GM12878 (cell line): ENCODE measurements around the gene ARHGAP5. TPM values are rescaled to one million over a fixed set of nuclear protein-coding genes. Genes with fewer than 3 reads are reported as not detected.

Experiments
- BCL3 ChIP-seq: IDR thresholded peaks from 2 replicates; pipeline ENCODE4 v1.6.1; 2011; ENCODE audit warnings: borderline replicate concordance, low read depth, mild to moderate bottlenecking, moderate library complexity, low read length; ENCODE audit not compliant: insufficient read depth, poor library complexity, severe bottlenecking
- CEBPZ ChIP-seq: fragments of 150-350 bp; IDR thresholded peaks from 2 replicates; pipeline ENCODE4 v1.6.1; 2016; ENCODE audit warnings: low read depth, low read length
- CHD1 ChIP-seq: IDR thresholded peaks from 2 replicates; pipeline ENCODE4 v1.6.1; 2012; ENCODE audit warnings: low read depth, low read length, improper control_type of control experiment
- CHD2 ChIP-seq: IDR thresholded peaks from 2 replicates; pipeline ENCODE4 v1.6.1; 2011; ENCODE audit warnings: low read depth, low read length, improper control_type of control experiment, borderline replicate concordance
- CREB1 ChIP-seq: IDR thresholded peaks from 2 replicates; pipeline ENCODE4 v1.6.1; 2012; ENCODE audit warnings: low read depth, mild to moderate bottlenecking, inconsistent platforms
- IRF5 ChIP-seq: fragments of 450-650 bp; IDR thresholded peaks from 2 replicates; pipeline ENCODE4 v1.6.1; 2017; ENCODE audit warnings: borderline replicate concordance
- MEF2A ChIP-seq: IDR thresholded peaks from 2 replicates; pipeline ENCODE4 v1.6.1; 2011; ENCODE audit warnings: low read depth, mild to moderate bottlenecking, low read length, moderate library complexity; ENCODE audit not compliant: insufficient read depth
- MTA2 ChIP-seq: fragments of 450-650 bp; IDR thresholded peaks from 2 replicates; pipeline ENCODE4 v1.6.1; 2016; ENCODE audit warnings: low read depth, mild to moderate bottlenecking, moderate library complexity
- MTA3 ChIP-seq: IDR thresholded peaks from 2 replicates; pipeline ENCODE4 v1.6.1; 2012; ENCODE audit warnings: low read length, inconsistent platforms, borderline replicate concordance
- MXI1 ChIP-seq: fragments of 150-350 bp; IDR thresholded peaks from 2 replicates; pipeline ENCODE4 v1.6.1; 2011; ENCODE audit warnings: low read depth, mild to moderate bottlenecking, inconsistent platforms, low read length, improper control_type of control experiment
- MYB ChIP-seq: fragments of 150-350 bp; IDR thresholded peaks from 2 replicates; pipeline ENCODE4 v1.6.1; 2014; ENCODE audit warnings: mild to moderate bottlenecking, low read depth, low read length, borderline replicate concordance
- NFYB ChIP-seq: IDR thresholded peaks from 2 replicates; pipeline ENCODE4 v1.6.1; 2011; ENCODE audit warnings: low read depth, mild to moderate bottlenecking, low read length, improper control_type of control experiment, moderate library complexity; ENCODE audit not compliant: insufficient read depth
- POLR2A ChIP-seq: IDR thresholded peaks from 2 replicates; pipeline ENCODE4 v1.6.1; 2011; ENCODE audit warnings: low read depth, mild to moderate bottlenecking, low read length
- RELB ChIP-seq: fragments of 450-650 bp; IDR thresholded peaks from 2 replicates; pipeline ENCODE4 v1.6.1; 2017; ENCODE audit warnings: low read depth, mild to moderate bottlenecking, moderate library complexity
- TAF1 ChIP-seq: IDR thresholded peaks from 2 replicates; pipeline ENCODE4 v1.6.1; 2011; ENCODE audit warnings: mild to moderate bottlenecking, low read depth, low read length, borderline replicate concordance
- TCF7 ChIP-seq: IDR thresholded peaks from 2 replicates; pipeline ENCODE4 v1.6.1; 2014; ENCODE audit warnings: antibody characterized with exemption, borderline replicate concordance
- ZZZ3 ChIP-seq: IDR thresholded peaks from 2 replicates; pipeline ENCODE4 v1.6.1; 2011; ENCODE audit warnings: low read depth; ENCODE audit not compliant: control insufficient read depth, insufficient read length
- polyA plus RNA-seq, 11 experiments: library from polyadenylated mRNA; depleted of rRNA in 4 of 11; unstranded in 6 of 11; stranded (reverse) in 5 of 11; fragments of >200 nt; fragmentation: Nextera tagmentation in 4 of 11; fragmentation: Illumina TruSeq in 1 of 11; extraction: Ambion mirVana in 4 of 11; extraction: Trizol in 1 of 11; gene quantifications; 1 replicate in 1 of 11; 2 replicates in 10 of 11; pipeline versions ENCODE4 v1.2.1 to v1.2.3, GENCODE V29; 2011 to 2016; ENCODE audit warnings: inconsistent platforms in 2 of 11, missing spikeins in 2 of 11, low read depth in 1 of 11
- total RNA-seq, 4 experiments: library from RNA; depleted of rRNA in 3 of 4; stranded (reverse); fragments of >200 nt in 3 of 4; fragmentation: Illumina TruSeq in 1 of 4; extraction: Trizol in 1 of 4; gene quantifications; 2 replicates each; pipeline versions ENCODE4 v1.2.1 to v1.2.3, GENCODE V29; 2013 to 2021
- TF ChIP-seq, protein P1 (sequence below): IDR thresholded peaks from 2 replicates; pipeline ENCODE4 v1.6.1; 2012; ENCODE audit warnings: mild to moderate bottlenecking, low read depth, low read length

The ARHGAP5 gene
- total and polyA plus RNA-seq, 10 of the 15 experiments (the other 5 are each of a cell fraction or from before 2014, with no cell fraction given): 0.91 to 19.6 (median 7.2) TPM

- peak; percentile 87 for TF ChIP-seq RELB
- TF ChIP-seq MTA2: peak; percentile 97
- no peak for TF ChIP-seq CEBPZ
- TF ChIP-seq POLR2A: no peak
- TF ChIP-seq CHD2: peak; percentile 53; the same call in 1 of the 2 replicates
- TF ChIP-seq IRF5: no peak
- no peak for TF ChIP-seq CREB1
- no peak for TF ChIP-seq CHD1
- TF ChIP-seq MXI1: no peak; the same call in 1 of the 2 replicates
- TF ChIP-seq NFYB: no peak
- no peak for TF ChIP-seq MYB
- TF ChIP-seq MEF2A: peak; percentile 88
- TF ChIP-seq, protein P1, sequence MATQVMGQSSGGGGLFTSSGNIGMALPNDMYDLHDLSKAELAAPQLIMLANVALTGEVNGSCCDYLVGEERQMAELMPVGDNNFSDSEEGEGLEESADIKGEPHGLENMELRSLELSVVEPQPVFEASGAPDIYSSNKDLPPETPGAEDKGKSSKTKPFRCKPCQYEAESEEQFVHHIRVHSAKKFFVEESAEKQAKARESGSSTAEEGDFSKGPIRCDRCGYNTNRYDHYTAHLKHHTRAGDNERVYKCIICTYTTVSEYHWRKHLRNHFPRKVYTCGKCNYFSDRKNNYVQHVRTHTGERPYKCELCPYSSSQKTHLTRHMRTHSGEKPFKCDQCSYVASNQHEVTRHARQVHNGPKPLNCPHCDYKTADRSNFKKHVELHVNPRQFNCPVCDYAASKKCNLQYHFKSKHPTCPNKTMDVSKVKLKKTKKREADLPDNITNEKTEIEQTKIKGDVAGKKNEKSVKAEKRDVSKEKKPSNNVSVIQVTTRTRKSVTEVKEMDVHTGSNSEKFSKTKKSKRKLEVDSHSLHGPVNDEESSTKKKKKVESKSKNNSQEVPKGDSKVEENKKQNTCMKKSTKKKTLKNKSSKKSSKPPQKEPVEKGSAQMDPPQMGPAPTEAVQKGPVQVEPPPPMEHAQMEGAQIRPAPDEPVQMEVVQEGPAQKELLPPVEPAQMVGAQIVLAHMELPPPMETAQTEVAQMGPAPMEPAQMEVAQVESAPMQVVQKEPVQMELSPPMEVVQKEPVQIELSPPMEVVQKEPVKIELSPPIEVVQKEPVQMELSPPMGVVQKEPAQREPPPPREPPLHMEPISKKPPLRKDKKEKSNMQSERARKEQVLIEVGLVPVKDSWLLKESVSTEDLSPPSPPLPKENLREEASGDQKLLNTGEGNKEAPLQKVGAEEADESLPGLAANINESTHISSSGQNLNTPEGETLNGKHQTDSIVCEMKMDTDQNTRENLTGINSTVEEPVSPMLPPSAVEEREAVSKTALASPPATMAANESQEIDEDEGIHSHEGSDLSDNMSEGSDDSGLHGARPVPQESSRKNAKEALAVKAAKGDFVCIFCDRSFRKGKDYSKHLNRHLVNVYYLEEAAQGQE: no peak
- no peak for TF ChIP-seq ZZZ3
- TF ChIP-seq MTA3: no peak
- TF ChIP-seq TAF1: no peak
- TF ChIP-seq BCL3: no peak
- no peak for TF ChIP-seq TCF7
These were observed 123.5 kb downstream of the ARHGAP5 start (continued) for GRCh38 chr14:32200368-32201192.
